PC-3 (cell line): Measurements from ENCODE around the gene C22orf39. TPM values are rescaled to one million over a fixed set of nuclear protein-coding genes. Genes with fewer than 3 reads are reported as not detected.
A peak's percentile ranks its signal among the peaks of the same experiment; 100 is the strongest.

Experiments used
- ATAC-seq: fragments of 200-7000 bp; cut with Tn5 transposase; 2 replicates; pipeline ENCODE4 v1.9.1; 2020; ENCODE audit warnings: mild to moderate bottlenecking, moderate library complexity
- Bru-seq: library from RNA; stranded (reverse); fragments of 400-500 nt; gene quantifications from one replicate; lab custom pipeline; 2021; lab: Mats Ljungman, UMichigan
- BruChase-seq, 2 experiments: library from RNA; stranded (reverse); fragments of 400-500 nt; gene quantifications; one replicate each; lab custom pipeline; 2021; lab: Mats Ljungman, UMichigan
- BruUV-seq: library from RNA; stranded (reverse); fragments of 400-500 nt; replicated peaks from 2 replicates; lab custom pipeline; 2021; lab: Mats Ljungman, UMichigan
- CTCF ChIA-PET: fragments of 300-600 bp; sonication (Branson Sonifier 250); formaldehyde crosslinking; loops from one replicate; lab custom pipeline; 2022; ENCODE audit warnings: antibody characterized with exemption; lab: Charles Lee
- POLR2A ChIA-PET: fragments of 300-600 bp; sonication (Branson Sonifier 250); formaldehyde crosslinking; loops from one replicate; lab custom pipeline; 2022; ENCODE audit warnings: antibody characterized with exemption; ENCODE audit not compliant: unreplicated experiment; lab: Charles Lee
- DNase-seq: peaks from one replicate; pipeline ENCODE4 v3.0.0-alpha.2; 2015
- H2AFZ ChIP-seq: fragments of 300-600 bp; sonication (generic); 2 replicates; pipeline ENCODE4 v1.6.0; 2016; ENCODE audit warnings: antibody characterized with exemption, low read length
- H3F3A ChIP-seq: fragments of 300-600 bp; sonication (generic); one replicate; pipeline ENCODE4 v1.6.0; 2017; ENCODE audit warnings: antibody characterized with exemption, low read length, control low read depth, mild to moderate bottlenecking; ENCODE audit not compliant: unreplicated experiment
- H3K27ac ChIP-seq: fragments of 300-600 bp; sonication (generic); 2 replicates; pipeline ENCODE4 v1.5.1; 2016; ENCODE audit warnings: mild to moderate bottlenecking, low read length
- H3K27me3 ChIP-seq: fragments of 300-600 bp; sonication (generic); 2 replicates; pipeline ENCODE4 v1.6.1; 2016; ENCODE audit warnings: low read length, mixed read lengths
- H3K36me3 ChIP-seq: fragments of 300-600 bp; sonication (generic); 2 replicates; pipeline ENCODE4 v1.6.1; 2016; ENCODE audit warnings: low read depth, mixed run types, low read length, mixed read lengths
- H3K4me1 ChIP-seq: fragments of 300-600 bp; sonication (generic); 2 replicates; pipeline ENCODE4 v1.5.1; 2016; ENCODE audit warnings: low read length; ENCODE audit not compliant: insufficient read depth
- H3K4me2 ChIP-seq: fragments of 300-600 bp; sonication (generic); 2 replicates; pipeline ENCODE4 v1.6.0; 2016; ENCODE audit warnings: low read length
- H3K4me3 ChIP-seq: fragments of 300-600 bp; sonication (generic); 2 replicates; pipeline ENCODE4 v1.5.1; 2016; ENCODE audit warnings: mild to moderate bottlenecking, low read length, mixed read lengths
- H3K79me2 ChIP-seq: fragments of 300-600 bp; sonication (generic); 2 replicates; pipeline ENCODE4 v1.6.1; 2017; ENCODE audit warnings: low read length, mixed read lengths
- H3K9ac ChIP-seq: fragments of 300-600 bp; sonication (generic); 2 replicates; pipeline ENCODE4 v1.6.0; 2016; ENCODE audit warnings: mild to moderate bottlenecking, low read length
- H3K9me2 ChIP-seq: fragments of 300-600 bp; sonication (generic); replicated peaks from 2 replicates; pipeline ENCODE4 v1.6.1; 2016; ENCODE audit warnings: mixed run types, low read length, mixed read lengths
- H3K9me3 ChIP-seq: fragments of 300-600 bp; sonication (generic); 2 replicates; pipeline ENCODE4 v1.6.1; 2016; ENCODE audit warnings: low read length, mixed read lengths
- H4K20me1 ChIP-seq: fragments of 300-600 bp; sonication (generic); 2 replicates; pipeline ENCODE4 v1.6.1; 2016; ENCODE audit warnings: low read length, mixed read lengths
- CTCF ChIP-seq: fragments of 300-600 bp; sonication (generic); conservative IDR thresholded peaks from 2 replicates; pipeline ENCODE4 v1.5.1; 2017; ENCODE audit warnings: antibody characterized with exemption, low read depth, mild to moderate bottlenecking, low read length
- EZH2 ChIP-seq: fragments of 300-600 bp; sonication (generic); IDR thresholded peaks from one replicate; pipeline ENCODE4 v1.6.1; 2017; ENCODE audit warnings: antibody characterized with exemption, mild to moderate bottlenecking, low read length; ENCODE audit not compliant: unreplicated experiment
- EZH2phosphoT487 ChIP-seq: fragments of 300-600 bp; sonication (generic); IDR thresholded peaks from 2 replicates; pipeline ENCODE4 v1.6.1; 2018; ENCODE audit warnings: mild to moderate bottlenecking, antibody characterized with exemption, low read length, borderline replicate concordance
- intact Hi-C: fragments of 100-400 bp; cut with micrococcal nuclease; formaldehyde crosslinking; loops from 2 replicates; pipeline ENCODE4 v1.9.0; 2023
- long read RNA-seq: library from polyadenylated mRNA; unstranded; transcript quantifications from one replicate; pipeline ENCODE4 v2.0.0, GENCODE V29; 2021; ENCODE audit not compliant: unreplicated experiment
- total RNA-seq: library from RNA; depleted of rRNA; stranded (reverse); fragments of >200 nt; gene quantifications from 2 replicates; pipeline ENCODE4 v1.2.3, GENCODE V29; 2014; rRNA removed

Gene C22orf39
- total RNA-seq, result 22.2 and 25.0 TPM in 2 replicates
- percentile 78 among the genes with signal in this experiment for Bru-seq, nascent RNA
- percentile 83 among the genes with signal in this experiment for BruChase-seq, experiment 1, labeled RNA remaining after a 6-hour chase
- BruChase-seq, experiment 2, labeled RNA remaining after a 2-hour chase, result percentile 78 among the genes with signal in this experiment
- long read RNA-seq, transcript C22orf39-203 (3 exons, 1,005 nt), result minor isoform, 11 of 79 reads
- long read RNA-seq, transcript C22orf39-202 (3 exons, 3,350 nt), result major isoform, 37 of 79 reads
- long read RNA-seq, partial matches to known transcripts, result 14 of 79 reads
- long read RNA-seq, other reads (novel, unspliced or antisense), result 17 of 79 reads

- no peaks in the 10 kb centered on the region for H3K9me3 ChIP-seq
- peak within 1 kb of the TSS; percentile 97 for H3K4me3 ChIP-seq
- H3F3A ChIP-seq, result no peaks in the 10 kb centered on the region
- peaks cover 2% of the 10 kb centered on the region; the same call in 1 of the 2 replicates for H3K36me3 ChIP-seq
- peak within 1 kb of the TSS; percentile 64 for H3K27ac ChIP-seq
- BruUV-seq, result TSS peak; percentile 53
- no peaks in the 10 kb centered on the region for H4K20me1 ChIP-seq
- H3K79me2 ChIP-seq, result peaks cover 46% of the 10 kb centered on the region
- no peaks in the 10 kb centered on the region for H3K9me2 ChIP-seq
- intact Hi-C loops, result no loop called here
- CTCF ChIA-PET, result interaction anchor here (0.6 kb wide), 1 partner anchor 283 kb away, joined by 5 read pairs; no protein-coding TSS in a partner anchor
- H2AFZ ChIP-seq, result peak within 1 kb of the TSS; percentile 64
- ATAC-seq (peak; percentile 88), DNase-seq (peak; percentile 87)
- H3K4me1 ChIP-seq, result peaks cover 12% of the 10 kb centered on the region
- H3K27me3 ChIP-seq, result no peaks in the 10 kb centered on the region
- TF ChIP-seq CTCF (no peak), EZH2 (no peak), EZH2phosphoT487 (no peak)
- peak within 1 kb of the TSS; percentile 80 for H3K4me2 ChIP-seq
- peak within 1 kb of the TSS; percentile 87 for H3K9ac ChIP-seq
- POLR2A ChIA-PET, result interaction anchor here (0.6 kb wide), 1 partner anchor 157 kb away, joined by 3 read pairs; no protein-coding TSS in a partner anchor
These were observed at the start of gene C22orf39 for GRCh38 chr22:19447330-19448075. TSS of gene C22orf39 (minus strand) at chr22:19447711. CDS start at chr22:19447688, 23 bp downstream.

GRCh38 chr22:19497245-19497644, 49.7 kb upstream of the C22orf39 start:
- POLR2A ChIA-PET, result interaction anchor here (0.6 to 0.8 kb wide), 2 partner anchors 110 to 191 kb away, joined by 4 to 6 read pairs; no protein-coding TSS in a partner anchor
- CTCF ChIA-PET, result interaction anchor here (0.6 to 0.7 kb wide), 3 partner anchors 15 to 133 kb away, joined by 3 to 9 read pairs (median 5); no protein-coding TSS in a partner anchor

More at GRCh38 chr22:19497245-19497644, 49.7 kb upstream of the C22orf39 start:
- Histone ChIP-seq H4K20me1 (no peaks in the 10 kb centered on the region), H3K27me3 (no peaks in the 10 kb centered on the region), H3K4me3 (no peak overlapping the region), H3K9me2 (no peaks in the 10 kb centered on the region), H2AFZ (no peak overlapping the region), H3K79me2 (no peaks in the 10 kb centered on the region), H3K9ac (peak overlapping the region; percentile 33; the same call in 1 of the 2 replicates), H3F3A (no peaks in the 10 kb centered on the region), H3K4me1 (peaks cover 5% of the 10 kb centered on the region; the same call in 1 of the 2 replicates), H3K4me2 (no peak overlapping the region), H3K27ac (peak overlapping the region; percentile 55), H3K36me3 (peaks cover 15% of the 10 kb centered on the region; the same call in 1 of the 2 replicates), H3K9me3 (no peaks in the 10 kb centered on the region)
- BruUV-seq, result no TSS peak
- TF ChIP-seq EZH2, result no peak
- no peak for TF ChIP-seq CTCF
- no peak for TF ChIP-seq EZH2phosphoT487
- peak; percentile 92 for ATAC-seq
- DNase-seq, result peak; percentile 78
- intact Hi-C loops, result loop anchor here (2.0 to 10.0 kb wide), 2 partner anchors 74 to 218 kb away; partner anchors contain the start of gene SEPTIN5
